ENCODE results near the gene IL19.

Gene IL19

GRCh38 chr1:206770531-206771337 is at the start of gene IL19:
TSS of gene IL19 (plus strand) at chr1:206770773. CDS start at chr1:206836663, 65,890 bp downstream.
- no peak for DNase-seq (ENCODE audit: low spot score)

- DNase-seq (ENCODE audit: low spot score), result no peak
Measured at GRCh38 chr1:206721454-206721853, 49.1 kb upstream of the IL19 start.

GRCh38 chr1:206722751-206723461 is 47.7 kb upstream of the IL19 start:
- peak; percentile 65 for DNase-seq (ENCODE audit: low spot score)

GRCh38 chr1:206723462-206723804 is 47.1 kb upstream of the IL19 start:
- DNase-seq (ENCODE audit: low spot score), result peak; percentile 51

GRCh38 chr1:206723805-206724472 is 46.6 kb upstream of the IL19 start:
- peak; percentile 48 for DNase-seq (ENCODE audit: low spot score)

- peak; percentile 54 for DNase-seq (ENCODE audit: low spot score)
Measured at GRCh38 chr1:206725109-206725963, 45.2 kb upstream of the IL19 start.

- DNase-seq (ENCODE audit: low spot score), result peak; percentile 26
Measured at GRCh38 chr1:206727981-206728696, 42.4 kb upstream of the IL19 start.

GRCh38 chr1:206728697-206728987 is 41.9 kb upstream of the IL19 start:
- no peak for DNase-seq (ENCODE audit: low spot score)

- DNase-seq (ENCODE audit: low spot score), result peak; percentile 55
Measured at GRCh38 chr1:206729050-206729449, 41.5 kb upstream of the IL19 start.

GRCh38 chr1:206729507-206729906 is 41.1 kb upstream of the IL19 start:
- peak; percentile 26 for DNase-seq (ENCODE audit: low spot score)

GRCh38 chr1:206732508-206732907 is 38.1 kb upstream of the IL19 start:
- DNase-seq (ENCODE audit: low spot score), result no peak

GRCh38 chr1:206732992-206733391 is 37.6 kb upstream of the IL19 start:
- no peak for DNase-seq (ENCODE audit: low spot score)

- no peak for DNase-seq (ENCODE audit: low spot score)
Measured at GRCh38 chr1:206734499-206735142, 36.0 kb upstream of the IL19 start.

GRCh38 chr1:206735553-206736031 is 35.0 kb upstream of the IL19 start:
- no peak for DNase-seq (ENCODE audit: low spot score)

GRCh38 chr1:206736878-206737728 is 33.5 kb upstream of the IL19 start:
- DNase-seq (ENCODE audit: low spot score), result peak; percentile 57

- peak; percentile 47 for DNase-seq (ENCODE audit: low spot score)
Measured at GRCh38 chr1:206737729-206738201, 32.8 kb upstream of the IL19 start.

GRCh38 chr1:206738370-206739366 is 31.9 kb upstream of the IL19 start:
- DNase-seq (ENCODE audit: low spot score), result no peak

- no peak for DNase-seq (ENCODE audit: low spot score)
Measured at GRCh38 chr1:206739411-206740076, 31.0 kb upstream of the IL19 start.

Data from left forelimb (tissue), 1 donor.